NOMO-1 treated with dmso at 0.1 percent for 144 hours (cell line): Measurements from ENCODE around the gene DROSHA.
"Not testable (repeated sequence)": the region's sequence is repeated elsewhere in the genome, so short reads cannot be mapped to it uniquely, and the experiment has no call there.

Experiments
- DNase-seq: peaks from one replicate; lab custom pipeline; 2025; ENCODE audit not compliant: unreplicated experiment; lab: John Stamatoyannopoulos, UW

Gene DROSHA

GRCh38 chr5:31382051-31382878 lies 149.6 kb downstream of the DROSHA start:
- DNase-seq: no peak

DNA sequence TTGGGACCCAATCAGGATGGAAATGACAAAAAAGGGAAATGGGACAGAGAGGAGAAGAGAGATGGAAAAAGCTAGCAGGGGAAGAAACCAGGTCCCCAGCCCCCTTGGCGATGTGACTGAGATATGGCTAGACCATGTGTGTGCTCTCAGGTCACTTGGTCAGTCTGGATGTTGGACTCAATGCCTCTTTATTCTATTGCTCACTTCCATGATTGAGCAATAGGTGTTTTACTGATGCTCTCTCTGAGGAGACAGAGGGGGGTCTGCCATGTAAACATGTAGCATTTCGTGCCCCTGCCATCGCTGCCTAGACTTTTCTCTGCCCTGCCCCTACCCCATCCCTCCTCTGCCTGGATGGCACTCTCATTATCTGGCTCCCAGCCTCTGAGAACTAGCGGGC lies 150.6 kb downstream of the DROSHA start:
- no peak for DNase-seq

DNA sequence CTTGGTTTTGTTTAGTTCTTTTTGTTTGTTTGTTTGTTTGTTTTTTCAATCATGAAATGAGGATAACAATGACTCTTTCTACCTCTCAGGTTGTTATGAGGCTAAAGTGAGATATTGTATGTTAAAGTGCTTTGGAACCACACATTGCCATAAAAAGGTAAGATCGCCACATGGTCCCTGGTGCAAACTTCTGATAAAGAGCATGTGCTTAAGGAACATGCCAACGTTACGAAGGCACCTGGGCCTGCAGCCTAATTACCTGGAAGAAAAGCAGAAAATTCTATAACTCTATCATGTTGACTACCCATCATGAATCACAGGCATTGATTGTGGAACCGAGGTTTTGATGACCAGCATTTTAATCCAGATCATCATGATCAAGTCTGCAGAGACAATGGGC lies 151.8 kb downstream of the DROSHA start:
- DNase-seq: no peak

- DNase-seq: no peak
Measured at GRCh38 chr5:31378838-31379237, 153.1 kb downstream of the DROSHA start.

DNA sequence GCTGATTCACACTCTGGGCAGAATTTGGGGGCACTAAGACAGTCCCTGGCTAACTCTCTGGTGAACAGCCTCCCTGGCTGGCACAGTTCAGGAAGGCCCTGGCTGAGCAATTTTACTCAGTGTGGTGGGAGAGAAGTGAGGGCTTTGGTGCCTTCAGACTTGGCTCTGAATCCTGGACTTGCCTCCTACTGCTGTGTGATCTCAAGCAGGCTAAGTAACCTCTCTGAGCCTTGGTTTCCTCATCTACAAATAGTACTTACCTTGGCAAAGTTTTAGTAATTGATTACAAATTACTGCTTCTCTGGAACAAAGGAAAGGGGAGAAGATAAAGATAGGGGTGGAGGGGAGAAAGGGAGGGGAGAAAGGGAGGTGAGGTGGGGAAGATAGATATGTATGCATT lies 153.8 kb downstream of the DROSHA start:
- DNase-seq: no peak

DNA sequence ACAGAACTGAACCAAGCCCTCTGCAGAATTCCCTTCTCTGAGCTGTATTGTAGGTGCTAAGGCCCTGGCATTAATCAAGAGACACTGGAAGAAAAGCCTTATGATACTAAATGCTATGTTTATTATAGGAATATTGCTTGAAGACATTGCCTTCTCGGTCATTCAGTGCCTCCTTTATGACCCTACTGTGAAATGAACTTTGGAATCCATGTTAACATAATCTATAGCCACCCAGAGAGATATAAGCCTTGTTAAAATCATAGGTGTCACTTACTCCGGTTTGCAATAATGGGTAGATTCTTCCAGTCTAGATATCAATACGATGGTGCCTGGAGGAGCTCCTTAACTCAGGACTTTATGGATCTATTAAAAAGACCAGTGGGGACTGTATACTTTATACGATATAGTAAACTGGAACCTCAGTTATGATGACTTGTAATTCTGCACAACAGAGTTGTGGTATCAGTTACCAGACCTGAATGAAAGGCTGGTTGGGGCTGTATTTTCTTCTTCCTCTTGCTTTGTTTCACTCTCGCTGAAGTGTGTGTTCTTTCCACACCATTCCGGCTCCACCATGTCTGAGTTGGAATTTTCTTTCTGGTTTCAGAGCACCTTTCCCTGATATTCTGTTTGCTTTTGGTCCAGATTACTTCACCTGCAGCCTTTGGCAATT lies 154.5 kb downstream of the DROSHA start:
- no peak for DNase-seq

DNA sequence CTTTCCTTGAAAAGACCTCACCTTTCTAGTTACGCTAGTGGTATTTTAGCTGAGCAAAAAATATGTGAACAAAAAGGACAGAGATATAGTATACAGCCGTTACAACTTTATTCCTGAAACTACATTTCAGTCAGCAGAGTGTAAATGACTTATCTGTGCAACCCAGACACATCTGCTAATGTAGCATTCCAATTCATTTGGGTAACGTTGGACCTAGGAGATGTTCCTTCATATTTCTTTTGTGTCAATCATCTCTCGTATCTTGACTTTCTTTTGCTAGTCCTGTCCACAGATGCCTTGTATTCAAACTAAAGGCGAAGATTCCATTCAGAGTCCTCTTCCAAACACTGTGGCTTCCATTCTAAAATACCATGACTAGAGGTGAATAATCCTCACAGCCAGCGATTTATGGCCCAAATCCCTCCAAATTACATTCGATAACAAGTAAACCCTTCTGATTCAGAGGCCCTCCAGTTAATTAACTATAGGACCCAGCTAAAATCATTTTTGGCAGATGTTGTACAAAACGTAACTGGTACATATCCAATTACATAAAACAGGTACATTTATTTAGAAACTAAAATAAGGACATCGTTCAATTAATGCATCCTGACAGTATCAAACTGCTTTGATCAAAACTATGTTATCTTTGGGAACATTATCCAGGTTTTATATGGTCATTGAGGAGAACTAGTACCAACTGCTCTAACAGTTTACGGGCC lies 155.7 kb downstream of the DROSHA start:
- DNase-seq: no peak

DNA sequence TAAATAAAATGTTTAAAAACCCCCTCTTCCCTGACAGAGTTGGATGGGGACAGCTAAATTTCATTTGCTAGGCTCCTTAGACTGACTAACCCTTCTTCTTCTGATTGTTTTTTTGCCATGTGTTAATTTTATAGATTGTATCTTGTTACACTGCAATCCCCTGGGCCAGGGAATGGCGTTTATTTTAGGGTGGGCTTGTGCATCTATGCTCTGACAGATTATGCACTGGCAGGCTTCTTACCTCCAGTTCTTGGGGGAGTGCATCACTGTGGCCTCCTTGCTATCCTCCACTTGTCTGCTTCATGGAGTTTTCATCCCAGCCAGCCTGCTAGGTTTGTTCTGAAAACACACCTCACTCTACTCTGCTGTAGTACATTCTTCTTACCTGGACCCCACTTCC lies 159.8 kb downstream of the DROSHA start:
- DNase-seq: no peak

- DNase-seq: no peak
Measured at GRCh38 chr5:31366941-31367340, 165.0 kb downstream of the DROSHA start.

GRCh38 chr5:31365776-31366175 lies 166.1 kb downstream of the DROSHA start:
- no peak for DNase-seq

- no peak for DNase-seq
Measured at GRCh38 chr5:31364881-31365636, 166.8 kb downstream of the DROSHA start.

GRCh38 chr5:31362931-31363568 lies 168.8 kb downstream of the DROSHA start:
- no peak for DNase-seq

GRCh38 chr5:31362529-31362900 lies 169.4 kb downstream of the DROSHA start:
- DNase-seq: no peak

DNA sequence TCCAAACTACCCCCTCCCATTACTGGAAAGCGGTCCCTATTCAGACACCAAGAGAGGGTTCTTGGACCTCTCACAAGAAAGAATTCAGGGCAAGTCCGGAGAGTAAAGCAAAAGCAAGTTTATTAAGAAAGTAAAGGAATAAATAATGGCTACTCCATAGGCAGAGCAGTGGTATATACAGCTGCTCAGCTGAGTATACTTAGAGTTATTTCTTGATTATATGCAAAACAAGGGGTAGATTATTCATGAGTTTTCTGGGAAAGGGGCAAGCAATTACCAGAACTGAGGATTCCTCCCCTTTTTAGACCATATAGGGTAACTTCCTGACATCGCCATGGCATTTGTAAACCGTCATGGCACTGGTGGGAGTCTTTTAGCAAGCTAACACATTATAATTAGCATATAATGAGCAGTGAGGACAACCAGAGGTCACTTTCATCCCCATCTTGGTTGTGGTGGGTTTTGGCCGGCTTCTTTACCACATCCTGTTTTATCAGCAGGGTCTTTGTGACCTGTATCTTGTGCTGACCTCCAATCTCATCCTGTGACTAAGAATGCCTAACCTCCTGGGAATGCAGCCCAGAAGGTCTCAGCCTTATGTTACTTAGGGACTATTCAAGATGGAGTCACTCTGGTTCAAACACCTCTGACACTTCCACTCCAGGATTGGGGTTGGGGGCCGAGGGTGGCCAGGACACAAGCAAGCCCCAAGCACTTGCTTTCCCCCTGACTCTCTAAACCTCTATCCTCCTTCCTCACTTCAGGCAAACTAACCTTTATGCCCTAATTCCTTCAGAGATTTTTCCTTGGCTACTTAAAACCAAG lies 170.0 kb downstream of the DROSHA start:
- DNase-seq: not testable (repeated sequence)

DNA sequence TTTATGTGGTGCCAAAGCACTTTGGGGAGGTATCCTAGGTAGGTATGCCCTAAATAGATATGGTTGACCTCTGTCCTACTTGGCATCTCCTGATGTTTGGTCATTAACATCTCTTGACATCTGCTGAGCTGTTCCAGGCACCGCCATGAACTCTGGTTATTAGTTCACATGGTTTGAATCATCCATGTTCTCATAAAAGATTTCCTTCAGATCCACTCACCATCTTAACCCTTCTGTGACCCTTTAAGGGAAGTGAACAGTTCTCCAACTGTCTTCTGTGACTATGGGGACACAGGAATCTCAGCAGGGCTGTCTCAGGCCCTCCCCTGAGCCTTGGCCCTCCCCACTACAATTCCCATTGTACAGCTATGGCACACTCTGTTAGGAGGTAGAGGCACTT lies 170.7 kb downstream of the DROSHA start:
- DNase-seq: no peak

- DNase-seq: no peak
Measured at GRCh38 chr5:31359839-31360238, 172.1 kb downstream of the DROSHA start.

DNA sequence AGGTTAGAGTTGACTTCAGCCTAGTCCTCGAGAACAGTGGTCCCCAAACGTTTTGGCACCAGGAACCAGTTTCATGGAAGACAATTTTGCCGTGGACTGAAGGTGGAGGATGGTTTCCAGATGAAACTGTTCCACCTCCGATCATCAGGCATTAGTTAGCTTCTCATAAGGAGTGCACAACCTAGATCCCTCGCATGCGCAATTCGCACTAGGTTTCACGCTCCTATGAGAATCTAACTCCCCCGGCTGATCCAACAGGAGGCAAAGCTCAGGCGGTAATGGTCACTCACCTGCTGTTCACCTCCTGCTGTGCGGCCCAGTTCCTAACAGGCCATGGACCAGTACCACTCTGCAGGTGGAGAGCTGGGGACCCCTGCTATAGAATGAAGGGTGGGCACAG lies 174.9 kb downstream of the DROSHA start:
- DNase-seq: no peak

DNA sequence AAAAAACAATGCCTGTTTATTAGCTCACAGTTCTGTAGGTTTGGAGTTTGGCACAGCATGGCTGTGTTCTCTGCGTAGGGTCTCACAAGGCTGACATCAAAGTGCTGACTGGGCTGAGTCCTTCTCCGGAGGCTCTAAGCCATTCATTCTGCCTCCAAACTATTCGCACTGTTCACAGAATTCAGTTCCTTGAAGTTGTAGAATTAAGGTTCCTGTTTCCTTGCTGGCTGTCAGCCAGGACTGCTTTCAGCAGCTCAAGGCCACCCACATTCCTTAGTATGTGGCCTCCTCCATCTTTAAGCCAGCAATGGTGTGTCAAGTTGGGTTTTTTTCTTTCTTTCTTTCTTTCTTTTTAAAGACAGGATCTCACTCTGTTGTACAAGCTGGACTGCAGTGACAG lies 176.6 kb downstream of the DROSHA start:
- no peak for DNase-seq
